Lower lobe of right lung (tissue), 2 donors: ENCODE data around the gene NECTIN2. TPM values are rescaled to one million over a fixed set of nuclear protein-coding genes. Genes with fewer than 3 reads are reported as not detected.

ENCODE experiments used
- ATAC-seq, 2 donors: fragments of 200-7000 bp; cut with Tn5 transposase; one replicate each; pipeline ENCODE4 v1.9.1; 2020 to 2022; ENCODE audit warnings: mild to moderate bottlenecking in 2 of 2, moderate library complexity in 2 of 2
- DNase-seq: peaks from one replicate; pipeline ENCODE4 v3.0.0-alpha.2; 2020
- H3K27ac ChIP-seq: fragments of 200-600 bp; one replicate; pipeline ENCODE4 v1.8.0; 2022
- H3K27me3 ChIP-seq: fragments of 200-600 bp; one replicate; pipeline ENCODE4 v1.8.0; 2022; ENCODE audit warnings: low read depth
- H3K36me3 ChIP-seq: fragments of 200-600 bp; one replicate; pipeline ENCODE4 v1.8.0; 2022; ENCODE audit warnings: mild to moderate bottlenecking
- H3K4me1 ChIP-seq: fragments of 200-600 bp; one replicate; pipeline ENCODE4 v1.8.0; 2022
- H3K4me3 ChIP-seq: fragments of 200-600 bp; one replicate; pipeline ENCODE4 v1.8.0; 2022; ENCODE audit warnings: mild to moderate bottlenecking
- H3K9me3 ChIP-seq: fragments of 200-600 bp; one replicate; pipeline ENCODE4 v1.8.0; 2022
- intact Hi-C: fragments of 100-400 bp; cut with DNase I; formaldehyde crosslinking; loops from one replicate; pipeline ENCODE4 v1.11.0; 2022
- total RNA-seq: library from RNA; stranded (reverse); fragmentation: NEBNext Ultra II Directional; extraction: Animal tissue kit (Norgen Biotek cat#: 25700); gene quantifications from one replicate; pipeline ENCODE4 v1.2.1, GENCODE V29; 2021
- TF ChIP-seq, protein P1 (sequence below): fragments of 200-600 bp; IDR thresholded peaks from one replicate; pipeline ENCODE4 v1.8.0; 2022; ENCODE audit warnings: antibody characterized with exemption, mild to moderate bottlenecking
- donor health status: DM: no; HTN: yes; CAD: no; lungs with severe emphysema.

Gene NECTIN2
- total RNA-seq, 1 donor from 2014 or later = 75.1 TPM

DNA sequence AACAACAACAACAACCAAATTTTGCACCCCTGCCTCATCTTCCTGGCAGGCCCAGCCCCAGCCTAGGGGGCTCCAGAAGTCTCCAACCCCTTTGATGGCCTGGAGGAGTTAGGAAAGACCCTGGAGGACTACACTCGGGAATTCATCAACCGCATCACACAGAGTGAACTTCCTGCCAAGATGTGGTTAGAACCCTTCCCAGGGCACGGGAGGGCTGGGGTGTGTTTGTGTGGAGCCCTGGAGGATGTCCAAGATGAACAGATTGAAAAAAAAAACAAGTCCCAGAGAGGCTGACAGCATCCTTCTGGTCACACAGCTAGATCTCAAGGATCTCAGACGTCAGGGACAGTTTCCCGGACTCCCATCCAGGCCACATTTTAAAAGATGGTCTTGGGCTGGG is 81.6 kb downstream of the NECTIN2 start:
- Histone ChIP-seq H3K4me3 (no peak overlapping the region), H3K27me3 (no peaks in the 10 kb centered on the region), H3K36me3 (no peaks in the 10 kb centered on the region), H3K9me3 (no peaks in the 10 kb centered on the region), H3K27ac (peak overlapping the region; percentile 42), H3K4me1 (peaks cover 42% of the 10 kb centered on the region)
- no peak for ATAC-seq
- DNase-seq = no peak
- intact Hi-C loops = no loop called here
- TF ChIP-seq, protein P1, sequence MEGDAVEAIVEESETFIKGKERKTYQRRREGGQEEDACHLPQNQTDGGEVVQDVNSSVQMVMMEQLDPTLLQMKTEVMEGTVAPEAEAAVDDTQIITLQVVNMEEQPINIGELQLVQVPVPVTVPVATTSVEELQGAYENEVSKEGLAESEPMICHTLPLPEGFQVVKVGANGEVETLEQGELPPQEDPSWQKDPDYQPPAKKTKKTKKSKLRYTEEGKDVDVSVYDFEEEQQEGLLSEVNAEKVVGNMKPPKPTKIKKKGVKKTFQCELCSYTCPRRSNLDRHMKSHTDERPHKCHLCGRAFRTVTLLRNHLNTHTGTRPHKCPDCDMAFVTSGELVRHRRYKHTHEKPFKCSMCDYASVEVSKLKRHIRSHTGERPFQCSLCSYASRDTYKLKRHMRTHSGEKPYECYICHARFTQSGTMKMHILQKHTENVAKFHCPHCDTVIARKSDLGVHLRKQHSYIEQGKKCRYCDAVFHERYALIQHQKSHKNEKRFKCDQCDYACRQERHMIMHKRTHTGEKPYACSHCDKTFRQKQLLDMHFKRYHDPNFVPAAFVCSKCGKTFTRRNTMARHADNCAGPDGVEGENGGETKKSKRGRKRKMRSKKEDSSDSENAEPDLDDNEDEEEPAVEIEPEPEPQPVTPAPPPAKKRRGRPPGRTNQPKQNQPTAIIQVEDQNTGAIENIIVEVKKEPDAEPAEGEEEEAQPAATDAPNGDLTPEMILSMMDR = no peak

DNA sequence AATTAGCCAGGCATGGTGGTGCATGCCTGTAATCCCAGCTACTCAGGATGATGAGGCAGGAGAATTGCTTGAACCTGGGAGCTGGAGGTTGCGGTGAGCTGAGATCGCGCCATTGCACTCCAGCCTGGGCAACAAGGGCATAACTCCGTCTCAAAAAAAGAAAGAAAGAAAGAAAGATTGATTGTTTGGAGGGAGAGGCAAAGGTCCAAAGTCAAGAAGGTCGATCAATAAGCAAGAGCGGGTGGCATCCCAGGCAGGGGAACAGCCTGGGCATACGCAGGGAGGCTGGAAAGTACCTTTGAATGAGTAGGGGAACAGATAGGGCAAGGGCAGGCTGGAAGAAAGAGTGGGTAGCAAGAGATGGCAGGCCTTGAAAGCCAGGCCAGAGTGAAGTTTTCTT is 84.0 kb downstream of the NECTIN2 start:
- H3K4me1 ChIP-seq = peaks cover 28% of the 10 kb centered on the region
- DNase-seq (no peak), ATAC-seq (no peak)
- H3K27me3 ChIP-seq = no peaks in the 10 kb centered on the region
- TF ChIP-seq, protein P1 = no peak
- intact Hi-C loops = no loop called here
- no peaks in the 10 kb centered on the region for H3K36me3 ChIP-seq
- H3K9me3 ChIP-seq = no peaks in the 10 kb centered on the region
- no peak overlapping the region for H3K4me3 ChIP-seq
- no peak overlapping the region for H3K27ac ChIP-seq

DNA sequence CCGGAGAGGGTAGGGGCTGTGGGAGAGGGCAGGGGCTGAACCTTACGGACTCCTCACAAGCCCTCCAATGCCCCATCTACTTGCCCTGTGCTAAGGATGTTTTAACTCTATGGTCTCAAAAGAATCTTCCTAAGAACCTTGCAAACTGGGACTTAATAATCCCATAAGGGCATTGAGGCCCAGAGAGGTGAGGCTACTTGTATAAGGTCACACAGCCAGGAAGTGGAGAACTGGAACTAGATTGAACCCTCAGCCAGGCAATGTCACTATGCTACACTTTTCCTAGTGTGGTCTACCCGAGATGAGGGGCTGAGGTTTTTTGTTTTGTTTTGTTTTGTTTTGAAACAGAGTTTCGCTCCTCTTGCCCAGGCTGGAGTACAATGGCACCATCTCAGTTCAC is 85.4 kb downstream of the NECTIN2 start:
- intact Hi-C loops = no loop called here
- no peaks in the 10 kb centered on the region for H3K9me3 ChIP-seq
- TF ChIP-seq, protein P1 = no peak
- ATAC-seq = no peak
- H3K27ac ChIP-seq = no peak overlapping the region
- H3K36me3 ChIP-seq = no peaks in the 10 kb centered on the region
- H3K4me1 ChIP-seq = peaks cover 14% of the 10 kb centered on the region
- no peak for DNase-seq
- H3K4me3 ChIP-seq = no peak overlapping the region
- H3K27me3 ChIP-seq = no peaks in the 10 kb centered on the region

Other genes starting within 250 kb of the NECTIN2 start
- not detected for gene IGSF23, start 232.7 kb upstream of the NECTIN2 start, total RNA-seq
- gene PVR, start 202.4 kb upstream of the NECTIN2 start, total RNA-seq = 35.0 TPM
- gene CEACAM19, start 174.8 kb upstream of the NECTIN2 start, total RNA-seq = 7.7 TPM
- gene CEACAM16, start 147.1 kb upstream of the NECTIN2 start, total RNA-seq = not detected
- gene BCL3, start 97.6 kb upstream of the NECTIN2 start, total RNA-seq = 41.0 TPM
- gene CBLC, start 68.4 kb upstream of the NECTIN2 start, total RNA-seq = 2.3 TPM
- 205 TPM for gene BCAM, start 37.2 kb upstream of the NECTIN2 start, total RNA-seq
- 40.8 TPM for gene TOMM40, start 45.0 kb downstream of the NECTIN2 start, total RNA-seq
- gene APOE, start 59.5 kb downstream of the NECTIN2 start, total RNA-seq = 447 TPM
- 816 TPM for gene APOC1, start 68.3 kb downstream of the NECTIN2 start, total RNA-seq
- 0.68 TPM for gene APOC4, start 95.9 kb downstream of the NECTIN2 start, total RNA-seq
- 30.2 TPM for gene APOC2, start 99.8 kb downstream of the NECTIN2 start, total RNA-seq
- gene CLPTM1, start 109.1 kb downstream of the NECTIN2 start, total RNA-seq = 104 TPM
- gene RELB, start 155.2 kb downstream of the NECTIN2 start, total RNA-seq = 12.2 TPM
- 71.7 TPM for gene CLASRP, start 192.7 kb downstream of the NECTIN2 start, total RNA-seq
- gene ZNF296, start 230.2 kb downstream of the NECTIN2 start, total RNA-seq = 1.7 TPM
- gene GEMIN7, start 233.0 kb downstream of the NECTIN2 start, total RNA-seq = 16.1 TPM
- 29.1 TPM for gene PPP1R37, start 246.9 kb downstream of the NECTIN2 start, total RNA-seq